ENCODE data around the gene NTSR2. TPM values are rescaled to one million over a fixed set of nuclear protein-coding genes. Genes with fewer than 3 reads are reported as not detected.

NTSR2 gene
- total RNA-seq, 4 donors from 2014 or later: not detected

DNA sequence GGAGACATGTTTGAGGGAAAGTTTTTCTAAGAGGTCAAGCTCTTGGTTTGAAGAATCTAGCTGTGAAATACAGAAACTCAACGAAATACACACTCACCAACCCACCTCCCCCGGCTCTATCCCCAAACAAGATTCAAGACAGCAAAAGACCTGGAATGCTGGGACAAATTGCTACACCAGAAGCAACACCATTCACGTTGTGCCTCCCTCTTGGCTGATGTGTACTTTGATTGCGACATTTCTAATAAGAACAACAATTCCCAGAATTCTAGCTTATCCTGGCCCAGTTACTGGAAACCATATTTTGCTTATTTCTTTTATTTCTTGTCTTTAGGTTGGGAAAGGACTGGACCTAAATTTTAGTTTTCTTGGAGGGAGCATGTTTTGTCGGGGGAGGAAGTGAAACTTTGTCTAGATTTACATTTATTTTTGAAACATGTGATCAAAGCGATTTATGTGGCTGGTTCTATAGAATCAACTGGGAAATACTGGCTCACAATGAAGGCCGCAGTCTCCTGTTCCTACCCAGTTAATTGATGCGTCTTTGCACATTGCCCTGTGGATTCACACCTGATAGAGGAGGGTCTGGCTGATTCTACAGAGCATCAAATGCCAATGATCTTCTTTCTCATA, 46.8 kb upstream of the NTSR2 start:
- Histone ChIP-seq H3K27ac (peak overlapping the region in 1 of 2 donors; percentile 33), H3K9me3 (no peaks in the 10 kb centered on the region), H3K4me1 (no peaks in the 10 kb centered on the region), H3K36me3 (no peaks in the 10 kb centered on the region), H3K27me3 (no peaks in the 10 kb centered on the region), H3K4me3 (no peak overlapping the region)
- DNase-seq: no peak
- intact Hi-C loops (cut with DNase I; ENCODE audit: low total_unique reads): no loop called here
- TF ChIP-seq POLR2A (IDR thresholded peaks at IDR 0.05): no peak
- TF ChIP-seq, protein P1, sequence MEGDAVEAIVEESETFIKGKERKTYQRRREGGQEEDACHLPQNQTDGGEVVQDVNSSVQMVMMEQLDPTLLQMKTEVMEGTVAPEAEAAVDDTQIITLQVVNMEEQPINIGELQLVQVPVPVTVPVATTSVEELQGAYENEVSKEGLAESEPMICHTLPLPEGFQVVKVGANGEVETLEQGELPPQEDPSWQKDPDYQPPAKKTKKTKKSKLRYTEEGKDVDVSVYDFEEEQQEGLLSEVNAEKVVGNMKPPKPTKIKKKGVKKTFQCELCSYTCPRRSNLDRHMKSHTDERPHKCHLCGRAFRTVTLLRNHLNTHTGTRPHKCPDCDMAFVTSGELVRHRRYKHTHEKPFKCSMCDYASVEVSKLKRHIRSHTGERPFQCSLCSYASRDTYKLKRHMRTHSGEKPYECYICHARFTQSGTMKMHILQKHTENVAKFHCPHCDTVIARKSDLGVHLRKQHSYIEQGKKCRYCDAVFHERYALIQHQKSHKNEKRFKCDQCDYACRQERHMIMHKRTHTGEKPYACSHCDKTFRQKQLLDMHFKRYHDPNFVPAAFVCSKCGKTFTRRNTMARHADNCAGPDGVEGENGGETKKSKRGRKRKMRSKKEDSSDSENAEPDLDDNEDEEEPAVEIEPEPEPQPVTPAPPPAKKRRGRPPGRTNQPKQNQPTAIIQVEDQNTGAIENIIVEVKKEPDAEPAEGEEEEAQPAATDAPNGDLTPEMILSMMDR (IDR thresholded peaks at IDR 0.05): no peak

DNA sequence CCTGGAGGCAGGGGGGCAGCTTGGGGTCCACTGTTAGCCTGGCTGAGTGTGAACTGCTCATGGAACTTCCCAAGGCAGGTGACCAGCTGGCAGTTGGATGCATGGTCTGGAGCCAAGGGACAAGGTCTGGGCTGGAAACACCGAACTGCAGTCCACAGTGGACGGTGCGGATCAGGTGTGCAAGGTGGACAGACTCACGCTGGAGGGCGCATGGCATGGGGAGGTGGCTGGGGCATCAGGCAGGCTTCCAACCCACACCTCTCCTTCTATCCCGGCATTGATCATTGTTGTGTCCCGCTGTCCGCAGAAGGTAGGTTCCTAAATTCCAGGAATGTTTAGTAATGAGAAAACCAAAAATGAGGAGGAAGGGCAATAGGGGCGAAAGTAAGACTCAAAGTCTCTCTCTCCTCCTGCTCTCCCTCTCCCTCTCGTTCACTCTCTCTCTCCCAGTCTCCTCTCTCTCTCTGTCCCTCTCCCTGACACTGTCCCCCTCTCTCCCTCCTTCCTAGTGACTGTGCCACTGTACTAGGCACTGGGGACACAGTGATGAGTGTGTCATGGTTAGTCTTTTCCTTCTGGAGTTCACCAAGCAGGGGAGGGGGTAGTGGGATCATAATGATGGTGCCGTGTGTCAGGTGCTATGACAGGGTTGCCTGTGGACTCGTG, 46.1 kb upstream of the NTSR2 start:
- H3K4me1 ChIP-seq: no peaks in the 10 kb centered on the region
- DNase-seq: no peak
- no peak overlapping the region for H3K4me3 ChIP-seq
- H3K36me3 ChIP-seq: no peaks in the 10 kb centered on the region
- H3K27me3 ChIP-seq: no peaks in the 10 kb centered on the region
- no peaks in the 10 kb centered on the region for H3K9me3 ChIP-seq
- H3K27ac ChIP-seq: peak overlapping the region in 1 of 2 donors; percentile 33
- TF ChIP-seq, protein P1 (IDR thresholded peaks at IDR 0.05): no peak
- TF ChIP-seq POLR2A (IDR thresholded peaks at IDR 0.05): no peak
- intact Hi-C loops (cut with DNase I; ENCODE audit: low total_unique reads): no loop called here

DNA sequence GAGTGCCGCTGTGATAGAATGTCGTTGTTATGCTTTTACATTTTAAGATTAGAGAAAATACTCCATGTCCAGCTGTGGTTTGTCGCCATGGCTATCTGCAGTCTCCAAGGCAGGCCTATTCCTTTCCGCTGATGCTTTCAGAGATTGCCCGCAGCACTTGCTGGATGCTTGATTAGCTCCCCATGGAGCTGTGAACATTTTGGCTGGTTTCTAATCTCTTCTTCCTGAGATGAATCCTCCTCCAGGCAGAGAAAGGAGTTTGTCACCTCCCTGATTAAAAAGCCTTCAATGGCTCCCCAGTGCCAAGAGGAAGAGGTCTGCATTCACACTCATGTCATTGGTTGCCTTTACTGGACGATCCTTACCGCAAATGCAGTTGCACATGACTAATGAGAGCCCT, 43.8 kb upstream of the NTSR2 start:
- Histone ChIP-seq H3K27ac (no peak overlapping the region), H3K36me3 (no peaks in the 10 kb centered on the region), H3K4me1 (no peaks in the 10 kb centered on the region), H3K9me3 (no peaks in the 10 kb centered on the region), H3K4me3 (no peak overlapping the region), H3K27me3 (no peaks in the 10 kb centered on the region)
- no peak for DNase-seq
- TF ChIP-seq POLR2A (IDR thresholded peaks at IDR 0.05): no peak
- TF ChIP-seq, protein P1 (IDR thresholded peaks at IDR 0.05): no peak
- intact Hi-C loops (cut with DNase I; ENCODE audit: low total_unique reads): no loop called here

DNA sequence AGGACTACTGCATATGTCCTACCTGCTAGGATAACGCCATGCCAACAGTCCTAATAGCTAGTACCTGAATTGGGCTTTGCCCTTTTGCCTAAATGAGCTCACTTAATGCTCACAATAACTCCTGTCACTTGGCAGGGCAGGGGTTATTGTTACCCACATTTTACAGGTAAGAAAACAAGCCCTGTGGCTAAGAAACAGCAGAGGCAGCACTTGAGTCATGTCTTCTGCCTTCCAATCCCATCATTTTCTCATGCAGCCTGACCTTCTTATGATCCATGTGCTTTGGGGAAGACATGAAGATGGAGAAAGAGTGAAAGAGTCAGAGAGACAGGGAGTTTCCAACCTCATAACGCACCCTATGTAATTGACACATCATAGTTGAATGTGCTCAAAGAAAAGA, 42.9 kb upstream of the NTSR2 start:
- H3K36me3 ChIP-seq: no peaks in the 10 kb centered on the region
- H3K4me3 ChIP-seq: no peak overlapping the region
- TF ChIP-seq, protein P1 (IDR thresholded peaks at IDR 0.05): no peak
- TF ChIP-seq POLR2A (IDR thresholded peaks at IDR 0.05): no peak
- H3K9me3 ChIP-seq: no peaks in the 10 kb centered on the region
- no peak overlapping the region for H3K27ac ChIP-seq
- H3K4me1 ChIP-seq: no peaks in the 10 kb centered on the region
- no peak for DNase-seq
- intact Hi-C loops (cut with DNase I; ENCODE audit: low total_unique reads): no loop called here
- H3K27me3 ChIP-seq: no peaks in the 10 kb centered on the region

DNA sequence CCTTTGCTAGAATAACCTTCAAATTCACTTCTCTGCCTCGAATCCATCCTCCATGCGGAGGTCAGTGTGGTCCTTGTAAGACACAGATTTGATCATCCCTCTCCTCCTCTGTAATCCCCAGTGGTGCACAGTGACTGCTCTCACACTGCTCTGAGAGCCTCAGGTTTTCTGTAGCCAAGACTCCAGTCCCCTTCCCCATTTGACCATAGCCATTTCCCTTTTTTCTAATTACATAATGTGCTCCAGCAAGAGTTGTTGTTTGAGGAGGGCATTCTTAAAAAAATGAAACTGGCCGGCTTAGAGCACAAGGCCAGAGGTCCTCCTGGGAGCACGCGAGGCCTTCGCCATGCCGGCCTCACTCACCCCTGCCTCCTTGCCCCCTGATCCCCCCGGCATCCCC, 41.8 kb upstream of the NTSR2 start:
- intact Hi-C loops (cut with DNase I; ENCODE audit: low total_unique reads): no loop called here
- DNase-seq: no peak
- TF ChIP-seq, protein P1 (IDR thresholded peaks at IDR 0.05): no peak
- no peak for TF ChIP-seq POLR2A (IDR thresholded peaks at IDR 0.05)
- Histone ChIP-seq H3K4me1 (no peaks in the 10 kb centered on the region), H3K9me3 (no peaks in the 10 kb centered on the region), H3K36me3 (no peaks in the 10 kb centered on the region), H3K27me3 (no peaks in the 10 kb centered on the region), H3K4me3 (no peak overlapping the region), H3K27ac (no peak overlapping the region)
